ENCODE measurements around the gene TMEM134. TPM values are rescaled to one million over a fixed set of nuclear protein-coding genes. Genes with fewer than 3 reads are reported as not detected.

TMEM134 gene
- total and polyA plus RNA-seq, 8 donors: 45.1 to 93.4 (median 61.5) TPM

- DNase-seq: peak in 1 of 6 donors; percentile 49
- Histone ChIP-seq H3K27ac (no peak overlapping the region), H3K9me3 (no peaks in the 10 kb centered on the region), H3K36me3 (peaks cover 0 to 7% (median 0%) of the 10 kb centered on the region in 3 donors), H3K4me3 (no peak overlapping the region), H3K27me3 (no peaks in the 10 kb centered on the region), H3K4me1 (no peaks in the 10 kb centered on the region)
- ATAC-seq: no peak
- TF ChIP-seq, protein P1, sequence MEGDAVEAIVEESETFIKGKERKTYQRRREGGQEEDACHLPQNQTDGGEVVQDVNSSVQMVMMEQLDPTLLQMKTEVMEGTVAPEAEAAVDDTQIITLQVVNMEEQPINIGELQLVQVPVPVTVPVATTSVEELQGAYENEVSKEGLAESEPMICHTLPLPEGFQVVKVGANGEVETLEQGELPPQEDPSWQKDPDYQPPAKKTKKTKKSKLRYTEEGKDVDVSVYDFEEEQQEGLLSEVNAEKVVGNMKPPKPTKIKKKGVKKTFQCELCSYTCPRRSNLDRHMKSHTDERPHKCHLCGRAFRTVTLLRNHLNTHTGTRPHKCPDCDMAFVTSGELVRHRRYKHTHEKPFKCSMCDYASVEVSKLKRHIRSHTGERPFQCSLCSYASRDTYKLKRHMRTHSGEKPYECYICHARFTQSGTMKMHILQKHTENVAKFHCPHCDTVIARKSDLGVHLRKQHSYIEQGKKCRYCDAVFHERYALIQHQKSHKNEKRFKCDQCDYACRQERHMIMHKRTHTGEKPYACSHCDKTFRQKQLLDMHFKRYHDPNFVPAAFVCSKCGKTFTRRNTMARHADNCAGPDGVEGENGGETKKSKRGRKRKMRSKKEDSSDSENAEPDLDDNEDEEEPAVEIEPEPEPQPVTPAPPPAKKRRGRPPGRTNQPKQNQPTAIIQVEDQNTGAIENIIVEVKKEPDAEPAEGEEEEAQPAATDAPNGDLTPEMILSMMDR (IDR thresholded peaks at IDR 0.05): no peak
- WGBS, 2 donors: 93 to 94% methylated on average over 12 of the region's 12 CpGs
- intact Hi-C loops (cut with DNase I): loop anchor here in 1 of 3 donors (10.0 kb wide), 1 partner anchor 61 kb away; the partner anchor contains the start of gene PTPRCAP
- FAIRE-seq: no peak
Observed at GRCh38 chr11:67496113-67496512, 27.1 kb upstream of the TMEM134 start.

DNA sequence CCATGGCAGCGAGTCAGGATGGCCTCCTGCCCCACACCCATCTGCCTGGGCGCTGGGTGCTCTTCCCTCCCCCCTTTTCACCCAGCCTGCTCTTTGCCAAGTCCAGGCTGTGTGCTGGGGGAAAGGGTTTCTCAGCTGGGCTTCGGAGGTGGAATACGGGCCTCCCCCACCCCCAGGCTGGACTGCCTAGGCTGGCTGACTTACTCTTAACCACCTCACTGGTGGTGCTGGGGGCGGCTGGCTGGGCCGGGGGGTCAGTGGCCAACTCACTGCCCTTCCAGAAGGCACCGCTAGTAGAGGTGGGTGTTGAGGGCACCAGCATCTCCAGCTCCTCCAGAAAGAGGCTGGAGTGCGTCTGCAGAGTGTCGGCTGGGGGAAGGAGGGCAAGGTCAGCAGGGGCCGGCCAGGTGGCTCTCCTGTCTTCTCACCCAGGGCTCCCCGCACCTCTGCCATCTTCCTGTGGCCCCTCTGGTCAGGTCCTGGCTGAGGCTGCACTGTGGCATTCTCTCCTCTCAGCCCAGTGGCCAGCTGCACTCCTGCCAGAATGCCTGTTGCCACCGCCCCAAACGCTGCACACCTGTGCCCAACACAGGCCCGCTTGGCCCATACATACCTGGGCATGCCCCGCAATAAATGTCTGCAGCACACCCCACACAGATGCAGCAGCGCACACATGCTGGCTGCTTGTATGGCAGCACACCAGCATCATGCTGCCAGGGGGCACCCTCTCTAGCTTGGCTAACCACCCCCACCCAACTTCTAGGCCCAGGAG lies 26.4 kb upstream of the TMEM134 start:
- no peaks in the 10 kb centered on the region for H3K27me3 ChIP-seq
- no peak overlapping the region for H3K27ac ChIP-seq
- DNase-seq (peak in 1 of 6 donors; percentile 69), ATAC-seq (no peak), FAIRE-seq (no peak)
- no peaks in the 10 kb centered on the region for H3K4me1 ChIP-seq
- H3K4me3 ChIP-seq: no peak overlapping the region
- TF ChIP-seq, protein P1 (IDR thresholded peaks at IDR 0.05): no peak
- 89 to 95% methylated on average over 15 to 16 of the region's 16 CpGs for WGBS, 2 donors
- peaks cover 0 to 10% (median 0%) of the 10 kb centered on the region in 3 donors for H3K36me3 ChIP-seq
- no peaks in the 10 kb centered on the region for H3K9me3 ChIP-seq
- intact Hi-C loops (cut with DNase I): loop anchor here in 1 of 3 donors (10.0 kb wide), 1 partner anchor 61 kb away; the partner anchor contains the start of gene PTPRCAP

DNA sequence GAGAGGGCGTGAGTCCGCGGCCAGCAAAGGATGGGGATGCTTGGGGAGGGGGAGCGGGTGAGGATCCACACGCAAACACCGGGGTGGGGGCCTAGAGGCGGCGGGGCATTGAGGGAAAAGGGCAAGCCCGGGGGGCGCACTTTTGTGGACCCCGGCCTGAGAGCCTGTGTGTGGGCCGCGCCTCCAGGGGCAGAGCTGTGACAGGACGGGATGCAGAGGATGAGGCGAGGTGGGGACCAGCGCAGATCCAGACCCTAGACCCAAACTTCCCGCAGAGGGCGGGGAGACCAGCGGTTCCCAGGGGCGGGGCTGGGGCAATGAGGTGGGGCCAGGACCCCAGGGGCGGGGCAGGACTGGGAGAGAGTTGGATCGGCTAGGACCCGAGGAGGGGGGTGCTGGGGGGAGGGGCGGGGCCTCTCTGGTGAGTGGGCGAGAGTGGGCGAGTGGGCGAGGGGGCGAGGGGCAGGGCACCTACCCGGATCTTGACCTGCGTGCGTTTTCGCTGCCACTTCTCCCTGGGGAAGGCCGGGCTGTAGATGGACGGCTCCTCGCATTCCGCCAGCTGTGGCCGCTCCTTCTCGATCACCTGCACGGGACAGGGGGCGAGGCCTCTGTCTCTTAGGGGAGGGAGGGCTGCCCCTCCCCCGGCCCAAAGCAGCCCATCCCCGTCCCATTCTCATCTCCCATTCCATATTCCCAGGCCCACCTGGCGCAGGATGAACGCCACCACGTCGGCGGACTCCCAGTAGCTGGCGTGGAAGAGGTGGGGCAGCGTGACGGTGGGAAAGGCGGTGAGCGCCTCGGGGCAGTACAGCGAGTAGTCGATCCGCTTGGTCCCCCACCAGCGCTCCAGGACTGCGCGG lies 25.6 kb upstream of the TMEM134 start:
- no peak for FAIRE-seq
- Histone ChIP-seq H3K9me3 (no peaks in the 10 kb centered on the region), H3K36me3 (peaks cover 0 to 12% (median 0%) of the 10 kb centered on the region in 3 donors), H3K4me3 (no peak overlapping the region), H3K4me1 (no peaks in the 10 kb centered on the region), H3K27ac (no peak overlapping the region), H3K27me3 (no peaks in the 10 kb centered on the region)
- TF ChIP-seq, protein P1 (IDR thresholded peaks at IDR 0.05): no peak
- WGBS, 2 donors: 93 to 94% methylated on average over 52 to 59 of the region's 59 CpGs
- intact Hi-C loops (cut with DNase I): loop anchor here in 1 of 3 donors (10.0 kb wide), 1 partner anchor 60 kb away; the partner anchor contains the start of gene PTPRCAP
- no peak for ATAC-seq
- DNase-seq: peak in 2 of 6 donors; percentile 45 to 75

DNA sequence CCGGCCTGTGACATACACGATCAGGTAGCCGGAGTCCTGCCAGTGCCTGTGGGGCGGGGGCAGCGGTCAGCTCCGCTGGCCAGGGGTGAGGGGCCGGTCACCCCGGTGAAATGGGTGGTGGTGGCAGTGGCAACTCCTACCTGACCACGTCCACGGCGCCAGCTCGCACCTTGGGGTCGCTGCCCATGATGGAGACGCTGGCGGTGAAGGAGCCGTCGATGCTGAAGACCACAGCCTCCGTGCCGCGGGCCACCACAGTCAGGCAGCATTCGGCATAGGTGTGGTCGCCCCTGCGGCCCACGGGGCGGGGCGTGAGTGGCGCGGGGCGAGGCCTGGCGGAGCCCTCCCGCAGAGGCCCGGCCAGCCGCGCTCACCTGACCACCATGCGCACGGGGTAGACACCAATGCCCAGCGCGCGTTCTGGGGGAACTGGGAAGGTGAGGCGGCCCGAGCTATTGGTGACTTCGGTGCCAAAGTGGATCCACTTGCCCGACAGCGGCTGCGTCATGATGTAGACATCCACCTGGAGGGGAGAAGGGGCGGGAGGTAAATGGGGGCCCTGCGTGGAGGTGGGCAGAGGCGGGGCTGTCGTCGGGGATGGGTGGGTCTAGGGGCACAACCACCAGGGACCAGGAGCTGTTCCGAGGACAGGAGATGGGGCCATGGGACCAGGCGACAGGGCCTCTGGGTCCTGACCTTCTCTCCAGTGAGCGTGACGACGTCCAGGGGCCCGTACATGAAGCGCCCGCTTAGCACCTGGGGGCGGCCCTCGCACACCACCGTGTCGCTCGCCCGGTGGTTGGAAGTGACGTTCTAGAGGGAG lies 24.7 kb upstream of the TMEM134 start:
- WGBS, 2 donors: 96 to 97% methylated on average over 64 to 65 of the region's 65 CpGs
- H3K4me1 ChIP-seq: no peaks in the 10 kb centered on the region
- FAIRE-seq (no peak), DNase-seq (peak in 2 of 6 donors; percentile 41 to 71), ATAC-seq (no peak)
- H3K27ac ChIP-seq: no peak overlapping the region
- peaks cover 0 to 12% (median 0%) of the 10 kb centered on the region in 3 donors for H3K36me3 ChIP-seq
- no peaks in the 10 kb centered on the region for H3K27me3 ChIP-seq
- no peak overlapping the region for H3K4me3 ChIP-seq
- TF ChIP-seq, protein P1 (IDR thresholded peaks at IDR 0.05): no peak
- intact Hi-C loops (cut with DNase I): loop anchor here in 1 of 3 donors (10.0 kb wide), 1 partner anchor 59 kb away; the partner anchor contains the start of gene PTPRCAP
- no peaks in the 10 kb centered on the region for H3K9me3 ChIP-seq

All from pancreas (tissue), 10 donors.